T-helper 9 cell (primary cell): ENCODE measurements around the gene OR51V1.
"Not testable (repeated sequence)": the region's sequence is repeated elsewhere in the genome, so short reads cannot be mapped to it uniquely, and the experiment has no call there.

Experiments
- DNase-seq: peaks from one replicate; pipeline ENCODE4 v3.0.0-alpha.2; 2020

Gene OR51V1

DNA sequence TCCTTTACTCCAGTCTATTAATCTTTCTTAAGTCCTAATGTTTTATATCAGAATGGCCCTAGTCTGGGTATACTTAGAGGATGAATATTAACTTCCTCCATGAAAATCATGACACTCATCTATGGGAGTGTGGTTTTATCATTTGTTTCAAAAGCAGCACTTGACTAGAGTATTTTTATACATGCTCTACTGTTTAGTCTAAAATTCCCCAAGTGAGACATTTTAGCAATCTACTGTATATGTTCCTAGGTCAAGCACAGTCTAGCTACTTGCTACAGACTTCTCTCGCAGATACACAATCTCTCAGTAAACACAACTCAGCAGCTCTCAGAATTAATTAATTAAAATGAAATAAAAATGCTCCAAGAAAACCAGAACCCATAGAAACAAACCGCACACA, 29.3 kb upstream of the OR51V1 start:
- DNase-seq = no peak

DNA sequence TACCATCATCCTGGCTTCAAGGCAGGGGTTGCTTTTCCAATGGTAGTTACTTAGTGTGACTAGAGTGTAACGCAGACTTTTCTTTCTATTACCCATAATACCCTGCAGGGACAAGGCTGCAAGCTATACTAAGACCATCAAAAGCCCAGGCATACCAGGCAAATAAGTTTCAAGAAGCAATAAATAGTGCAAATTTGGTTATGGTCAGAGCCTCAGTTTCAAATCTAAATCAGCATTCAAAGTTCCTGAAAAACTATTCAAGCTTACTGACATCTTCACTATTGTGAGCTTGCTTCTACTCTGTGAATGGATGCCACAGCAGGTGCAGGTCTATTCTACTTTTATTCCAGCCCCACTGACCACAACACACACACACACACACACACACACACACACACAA, 28.9 kb upstream of the OR51V1 start:
- DNase-seq = no peak

- DNase-seq = no peak
These were observed 27.6 kb upstream of the OR51V1 start for GRCh38 chr11:5228124-5228523.

GRCh38 chr11:5227681-5228080, 27.2 kb upstream of the OR51V1 start:
- DNase-seq = no peak

DNA sequence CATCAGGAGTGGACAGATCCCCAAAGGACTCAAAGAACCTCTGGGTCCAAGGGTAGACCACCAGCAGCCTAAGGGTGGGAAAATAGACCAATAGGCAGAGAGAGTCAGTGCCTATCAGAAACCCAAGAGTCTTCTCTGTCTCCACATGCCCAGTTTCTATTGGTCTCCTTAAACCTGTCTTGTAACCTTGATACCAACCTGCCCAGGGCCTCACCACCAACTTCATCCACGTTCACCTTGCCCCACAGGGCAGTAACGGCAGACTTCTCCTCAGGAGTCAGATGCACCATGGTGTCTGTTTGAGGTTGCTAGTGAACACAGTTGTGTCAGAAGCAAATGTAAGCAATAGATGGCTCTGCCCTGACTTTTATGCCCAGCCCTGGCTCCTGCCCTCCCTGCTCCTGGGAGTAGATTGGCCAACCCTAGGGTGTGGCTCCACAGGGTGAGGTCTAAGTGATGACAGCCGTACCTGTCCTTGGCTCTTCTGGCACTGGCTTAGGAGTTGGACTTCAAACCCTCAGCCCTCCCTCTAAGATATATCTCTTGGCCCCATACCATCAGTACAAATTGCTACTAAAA, 26.3 kb upstream of the OR51V1 start, which contains the start of gene HBB:
Gene HBB (minus strand): TSS at position 340 of the 579 bp plus-strand sequence. CDS start 50 bp downstream, at position 290.
- DNase-seq = no peak

- DNase-seq = no peak
These were observed 25.0 kb upstream of the OR51V1 start for GRCh38 chr11:5225480-5225871.

DNA sequence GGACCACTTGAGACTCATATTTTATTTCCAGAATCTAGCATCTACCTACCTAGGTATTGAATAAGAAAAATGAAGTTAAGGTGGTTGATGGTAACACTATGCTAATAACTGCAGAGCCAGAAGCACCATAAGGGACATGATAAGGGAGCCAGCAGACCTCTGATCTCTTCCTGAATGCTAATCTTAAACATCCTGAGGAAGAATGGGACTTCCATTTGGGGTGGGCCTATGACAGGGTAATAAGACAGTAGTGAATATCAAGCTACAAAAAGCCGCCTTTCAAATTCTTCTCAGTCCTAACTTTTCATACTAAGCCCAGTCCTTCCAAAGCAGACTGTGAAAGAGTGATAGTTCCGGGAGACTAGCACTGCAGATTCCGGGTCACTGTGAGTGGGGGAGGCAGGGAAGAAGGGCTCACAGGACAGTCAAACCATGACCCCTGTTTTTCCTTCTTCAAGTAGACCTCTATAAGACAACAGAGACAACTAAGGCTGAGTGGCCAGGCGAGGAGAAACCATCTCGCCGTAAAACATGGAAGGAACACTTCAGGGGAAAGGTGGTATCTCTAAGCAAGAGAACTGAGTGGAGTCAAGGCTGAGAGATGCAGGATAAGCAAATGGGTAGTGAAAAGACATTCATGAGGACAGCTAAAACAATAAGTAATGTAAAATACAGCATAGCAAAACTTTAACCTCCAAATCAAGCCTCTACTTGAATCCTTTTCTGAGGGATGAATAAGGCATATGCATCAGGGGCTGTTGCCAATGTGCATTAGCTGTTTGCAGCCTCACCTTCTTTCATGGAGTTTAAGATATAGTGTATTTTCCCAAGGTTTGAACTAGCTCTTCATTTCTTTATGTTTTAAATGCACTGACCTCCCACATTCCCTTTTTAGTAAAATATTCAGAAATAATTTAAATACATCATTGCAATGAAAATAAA, 24.3 kb upstream of the OR51V1 start:
- DNase-seq = no peak

- DNase-seq = no peak
These were observed 23.2 kb upstream of the OR51V1 start for GRCh38 chr11:5223686-5224085.

- DNase-seq = no peak
These were observed 22.7 kb upstream of the OR51V1 start for GRCh38 chr11:5223146-5223545.

DNA sequence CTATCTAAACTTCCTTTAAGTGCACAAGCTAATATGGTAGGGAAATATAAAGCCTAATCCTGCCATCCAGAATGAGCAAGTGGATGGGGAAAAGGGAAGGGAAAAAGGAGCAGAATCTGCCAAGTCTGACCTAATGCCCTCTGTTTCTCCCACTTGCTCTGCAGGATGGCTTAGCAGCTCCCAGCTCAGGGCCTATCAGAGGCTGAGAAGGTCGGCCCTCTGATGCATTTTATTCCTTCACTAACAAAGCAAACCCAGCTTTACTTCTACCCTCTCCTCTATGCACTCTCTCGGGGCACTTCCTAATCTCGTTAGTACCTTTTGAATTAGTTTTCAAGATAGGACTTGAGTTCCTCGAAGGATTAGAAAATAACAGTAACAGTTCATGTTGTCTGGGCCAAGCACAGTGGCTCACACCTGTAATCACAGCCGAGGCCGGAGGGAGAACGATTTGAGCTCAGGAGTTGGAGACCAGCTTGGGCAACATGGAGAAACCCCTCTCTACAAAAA, 9.9 kb upstream of the OR51V1 start:
- DNase-seq = no peak

DNA sequence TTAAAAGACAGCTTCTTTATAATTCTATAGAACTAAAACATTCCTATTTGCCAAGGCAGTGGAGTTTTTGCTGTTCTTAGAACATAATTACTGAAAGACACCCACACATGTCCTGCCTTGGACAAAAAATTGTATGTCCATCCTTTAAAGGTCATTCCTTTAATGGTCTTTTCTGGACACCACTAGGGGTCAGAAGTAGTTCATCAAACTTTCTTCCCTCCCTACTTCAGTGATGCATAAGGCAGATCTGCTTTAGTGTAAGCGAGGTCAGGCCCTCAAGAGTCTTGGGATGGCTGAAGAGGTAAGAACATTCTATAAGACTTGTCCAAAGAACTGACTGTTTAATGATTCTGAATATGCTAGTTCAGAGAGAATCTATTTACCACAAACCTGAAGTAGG, 4.3 kb upstream of the OR51V1 start:
- no peak for DNase-seq

GRCh38 chr11:5203366-5203765, 2.9 kb upstream of the OR51V1 start:
- no peak for DNase-seq

- no peak for DNase-seq
These were observed 2.2 kb downstream of the OR51V1 start for GRCh38 chr11:5198285-5198684.

GRCh38 chr11:5197536-5197935, 2.9 kb downstream of the OR51V1 start:
- no peak for DNase-seq

DNA sequence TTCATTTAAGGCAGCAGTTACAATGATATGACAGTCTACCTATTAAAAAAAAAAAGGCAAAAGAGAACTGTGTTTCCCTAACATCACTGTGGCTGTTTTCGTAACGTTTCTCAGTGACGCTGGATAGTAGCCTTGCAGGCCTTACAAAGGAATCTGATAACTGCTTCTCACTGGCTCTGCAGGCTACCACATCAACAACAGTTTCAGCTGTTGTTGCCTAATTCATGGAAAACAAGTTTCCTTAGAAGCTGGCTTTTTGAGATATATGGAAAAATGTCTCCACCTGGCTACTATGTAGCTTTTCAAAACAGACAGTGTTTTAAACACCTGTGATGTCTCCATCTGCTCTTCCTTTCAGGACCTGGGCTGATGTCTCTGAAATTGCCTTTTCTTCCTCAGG, 3.8 kb downstream of the OR51V1 start:
- no peak for DNase-seq

- DNase-seq = no peak
These were observed 4.4 kb downstream of the OR51V1 start for GRCh38 chr11:5196067-5196466.

GRCh38 chr11:5192738-5193137, 7.7 kb downstream of the OR51V1 start:
- DNase-seq = no peak

DNA sequence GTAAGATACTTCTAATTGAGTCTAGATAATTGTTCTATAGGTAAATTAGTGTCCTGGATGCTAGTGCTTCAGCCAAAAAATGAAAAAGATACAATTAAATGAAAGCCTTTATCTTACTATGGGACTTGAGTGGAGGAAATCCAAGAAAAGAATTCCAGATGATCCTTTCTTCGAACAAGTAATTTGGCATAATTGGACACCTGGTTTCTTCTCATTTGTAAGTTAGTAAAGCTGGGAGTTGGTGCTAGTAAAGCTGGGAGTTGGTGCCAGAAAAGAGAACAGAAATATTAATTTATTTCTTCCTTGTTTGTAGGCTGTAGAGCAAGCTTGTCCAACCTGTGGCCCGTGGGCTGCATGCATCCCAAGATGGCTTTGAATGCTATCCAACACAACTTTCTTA, 12.3 kb downstream of the OR51V1 start:
- DNase-seq = no peak

DNA sequence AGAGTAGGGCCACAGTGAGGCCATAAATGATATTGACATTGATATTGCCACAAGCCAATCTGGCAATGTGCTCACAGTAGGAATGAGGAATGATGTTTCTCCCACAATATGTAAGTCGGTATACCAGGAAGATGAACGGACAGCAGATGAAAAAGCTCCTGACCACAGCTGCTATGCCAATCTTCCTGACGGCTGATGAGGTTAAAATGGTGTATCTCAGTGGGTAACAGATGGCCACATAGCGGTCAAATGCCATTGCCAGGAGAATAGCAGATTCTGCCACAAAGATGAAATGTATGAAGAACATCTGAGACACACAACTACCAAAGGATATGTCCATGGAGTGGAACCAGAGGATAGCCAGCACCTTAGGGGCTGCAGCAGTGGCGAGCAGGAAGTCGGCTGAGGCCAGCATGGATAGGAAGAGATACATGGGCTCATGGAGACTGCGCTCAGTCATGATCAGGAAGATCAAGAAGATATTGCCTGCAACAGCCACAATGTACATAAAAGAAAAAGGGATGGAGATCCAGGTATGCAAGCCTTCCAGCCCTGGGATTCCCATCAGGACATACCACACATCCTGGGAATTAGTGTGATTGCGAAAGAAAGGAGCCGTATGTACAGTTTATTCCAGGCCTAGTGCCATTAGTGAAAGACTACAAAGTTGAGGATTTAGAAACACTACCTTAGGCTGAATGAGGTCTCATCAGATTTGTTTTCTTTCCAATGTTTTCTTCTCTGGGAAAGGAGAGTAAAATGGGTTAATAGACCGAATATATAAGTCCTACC, 22.2 kb downstream of the OR51V1 start:
- DNase-seq = no peak

DNA sequence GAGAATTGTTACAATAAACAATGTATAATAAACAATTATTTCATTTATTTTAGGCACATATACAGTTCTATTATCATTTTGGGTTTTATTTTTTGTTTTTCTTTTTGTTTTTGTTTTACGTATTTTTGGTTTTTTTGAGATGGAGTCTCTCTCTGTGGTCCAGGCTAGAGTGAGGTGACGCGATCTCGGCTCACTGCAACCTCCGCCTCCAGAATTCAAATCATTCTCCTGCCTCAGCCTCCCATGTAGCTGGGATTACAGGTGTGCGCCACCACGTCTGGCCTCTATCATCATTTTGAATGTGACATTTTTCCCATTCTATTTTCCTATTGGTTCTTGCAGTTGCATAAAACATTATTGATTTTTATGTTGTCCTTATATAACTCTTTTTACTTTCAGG, 25.5 kb downstream of the OR51V1 start:
- DNase-seq = no peak

- DNase-seq = no peak
These were observed 28.6 kb downstream of the OR51V1 start for GRCh38 chr11:5171856-5172255.

- DNase-seq = not testable (repeated sequence)
These were observed 34.6 kb downstream of the OR51V1 start for GRCh38 chr11:5165898-5166297.

DNA sequence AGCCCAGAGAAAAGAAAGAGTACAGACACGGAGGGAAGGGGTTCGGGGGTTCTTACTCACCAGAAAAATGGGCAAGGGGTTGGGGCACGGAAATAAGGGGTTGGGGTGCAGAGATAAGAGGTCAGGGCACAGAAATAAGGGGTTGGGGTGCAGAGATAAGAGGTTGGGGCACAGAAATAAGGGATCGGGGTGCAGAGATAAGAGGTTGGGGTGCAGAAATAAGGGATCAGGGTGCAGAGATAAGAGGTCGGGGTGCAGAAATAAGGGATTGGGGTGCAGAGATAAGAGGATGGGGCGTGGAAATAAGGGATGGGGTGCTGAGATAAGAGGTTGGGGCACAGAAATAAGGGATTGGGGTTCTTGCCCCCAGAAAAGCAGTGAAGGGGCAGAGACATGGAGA, 35.7 kb downstream of the OR51V1 start:
- not testable (repeated sequence) for DNase-seq
